ENCODE results near the gene TMEM244.
"Not testable (repeated sequence)": the region's sequence is repeated elsewhere in the genome, so short reads cannot be mapped to it uniquely, and the experiment has no call there.

TMEM244 gene

DNA sequence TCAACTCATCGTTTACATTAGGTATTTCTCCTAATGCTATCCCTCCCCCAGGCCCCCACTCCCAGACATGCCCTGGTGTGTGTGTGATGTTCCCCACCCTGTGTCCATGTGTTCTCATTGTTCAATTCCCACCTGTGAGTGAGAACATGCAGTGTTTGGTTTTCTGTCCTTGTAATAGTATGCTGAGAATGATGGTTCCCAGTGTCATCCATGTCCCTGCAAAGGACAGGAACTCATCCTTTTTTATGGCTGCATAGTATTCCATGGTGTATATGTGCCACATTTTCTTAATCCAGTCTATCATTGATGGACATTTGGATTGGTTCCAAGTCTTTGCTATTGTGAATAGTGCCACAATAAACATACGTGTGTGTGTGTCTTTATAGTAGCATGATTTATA is 54.0 kb downstream of the TMEM244 start:
- not testable (repeated sequence) for DNase-seq

DNA sequence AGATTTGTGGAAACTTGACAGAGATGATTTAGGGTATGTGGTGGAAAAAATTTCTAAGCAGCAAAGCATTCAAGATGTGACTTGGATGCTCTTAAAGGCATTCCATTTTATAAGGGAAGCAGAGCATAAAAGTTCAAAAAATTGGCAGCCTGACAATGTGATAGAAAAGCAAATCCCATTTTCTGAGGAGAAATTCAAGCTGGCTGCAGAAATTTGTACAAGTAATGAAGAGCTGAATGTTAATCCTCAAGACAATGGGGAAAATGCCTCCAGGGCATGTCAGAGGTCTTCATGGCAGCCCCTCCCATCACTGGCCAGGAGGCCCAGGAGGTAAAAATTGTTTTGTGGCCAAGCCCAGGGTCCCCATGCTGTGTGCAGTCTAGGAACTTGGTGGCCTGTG is 58.2 kb downstream of the TMEM244 start:
- not testable (repeated sequence) for DNase-seq

DNA sequence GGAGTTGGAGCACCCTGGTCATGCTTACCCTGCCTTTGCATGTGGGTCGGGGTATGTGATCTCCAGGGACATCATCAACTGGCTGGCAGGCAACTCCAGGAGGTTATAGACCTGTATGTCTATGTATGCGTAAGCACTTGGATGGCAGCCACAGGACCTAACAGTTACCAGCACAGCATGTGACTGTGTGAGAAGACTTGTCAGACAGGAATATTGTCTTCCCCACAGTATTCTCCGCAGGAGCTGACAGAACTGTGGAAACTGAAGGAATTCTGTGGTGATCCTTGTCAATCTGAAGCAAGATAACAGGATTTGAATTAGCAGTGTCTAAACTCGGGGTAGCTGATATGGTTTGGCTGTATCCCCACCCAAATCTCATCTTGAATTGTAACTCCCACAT is 59.2 kb downstream of the TMEM244 start:
- DNase-seq: no peak

DNA sequence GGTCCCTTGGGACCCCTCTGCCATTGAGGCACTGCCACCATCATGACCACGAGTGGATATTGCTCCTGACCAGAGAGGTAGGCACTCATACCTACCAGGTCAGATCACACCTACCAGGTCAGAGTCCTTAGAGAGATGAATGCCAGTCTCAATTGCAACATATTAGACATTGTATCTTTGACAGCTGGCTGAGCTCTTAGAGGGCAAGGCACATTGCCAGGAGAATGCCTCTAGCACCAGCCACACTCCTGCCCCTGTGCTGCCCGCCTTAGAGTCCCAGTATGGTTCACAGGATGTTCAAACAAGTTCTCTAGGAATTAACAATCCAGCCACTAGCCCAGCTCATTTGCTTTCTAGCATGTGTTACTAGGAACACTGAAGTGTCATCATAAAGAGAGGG is 65.9 kb downstream of the TMEM244 start:
- DNase-seq: no peak

DNA sequence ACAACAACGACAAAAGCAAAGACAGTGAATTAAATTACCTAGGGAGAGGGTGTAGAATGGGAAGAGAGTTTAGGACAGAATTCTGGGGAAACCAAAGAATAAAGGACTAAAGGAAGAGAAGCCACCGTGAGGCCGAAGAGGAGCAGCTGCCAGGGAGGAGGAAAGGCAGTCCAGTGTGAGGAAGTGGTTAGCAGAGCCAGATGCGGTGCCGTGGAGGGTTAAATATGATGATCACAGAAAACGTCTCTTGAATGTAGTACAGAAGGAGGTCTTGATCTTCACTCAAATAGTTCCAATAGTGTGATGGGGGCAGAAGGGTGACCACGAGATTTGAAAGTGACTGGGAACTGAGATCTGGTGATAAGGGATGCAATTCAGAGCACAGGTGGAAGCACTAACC is 67.7 kb downstream of the TMEM244 start:
- DNase-seq: no peak

DNA sequence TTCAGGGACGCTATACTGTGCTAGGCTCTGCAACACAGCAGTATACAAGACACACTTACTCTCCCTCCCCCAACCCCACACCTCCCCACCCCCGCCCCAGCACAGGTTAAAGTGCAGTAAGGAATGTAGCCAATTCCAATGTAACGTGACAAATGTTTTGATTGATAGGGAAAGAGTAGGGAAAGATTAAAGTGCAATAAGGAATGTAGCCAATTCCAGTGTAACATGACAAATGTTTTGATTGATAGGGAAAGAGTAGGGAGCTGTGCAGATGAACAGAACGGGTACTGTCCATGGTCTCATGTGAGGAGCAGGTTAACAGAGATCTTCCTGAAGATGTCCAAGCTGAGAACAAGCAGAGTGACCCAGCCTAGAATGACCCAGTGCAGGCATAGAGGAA is 69.1 kb downstream of the TMEM244 start:
- DNase-seq: no peak

DNA sequence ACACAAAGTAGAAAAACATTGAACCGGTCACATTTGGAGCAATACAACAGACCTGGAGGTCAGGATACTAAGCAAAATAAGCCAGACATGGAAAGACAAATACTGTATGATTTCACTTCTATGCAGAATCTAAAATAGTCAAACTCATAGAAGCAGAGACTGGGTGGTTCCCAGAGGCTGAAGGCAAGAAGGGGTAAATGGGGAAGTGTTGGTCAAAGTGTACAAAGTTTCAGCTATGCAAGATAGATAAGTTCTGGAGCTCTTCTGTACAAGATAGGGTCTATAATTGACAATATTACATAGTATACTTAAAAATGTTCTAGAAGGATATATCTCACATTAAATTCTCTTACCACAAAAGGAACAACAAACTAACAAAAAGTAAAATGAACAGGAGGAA is 70.3 kb downstream of the TMEM244 start:
- DNase-seq: no peak

DNA sequence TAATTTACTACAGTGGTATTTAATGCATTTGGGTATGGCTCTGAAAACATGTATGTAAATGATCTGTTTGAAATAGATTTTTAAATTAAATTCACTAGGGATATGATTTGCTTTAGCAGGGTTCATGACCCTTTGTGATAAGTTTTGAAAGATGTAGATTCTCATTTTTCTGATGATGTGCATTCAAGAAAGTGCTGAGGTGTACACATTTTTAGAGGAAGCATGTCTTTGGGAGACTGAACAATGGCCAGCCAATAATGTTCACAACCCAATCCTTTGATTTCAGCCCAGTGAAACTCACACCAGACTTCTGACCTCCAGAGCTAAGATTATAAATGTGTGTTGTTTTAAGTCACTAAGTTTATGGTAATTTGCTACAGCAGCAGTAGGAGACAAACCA is 71.1 kb downstream of the TMEM244 start:
- DNase-seq: no peak

DNA sequence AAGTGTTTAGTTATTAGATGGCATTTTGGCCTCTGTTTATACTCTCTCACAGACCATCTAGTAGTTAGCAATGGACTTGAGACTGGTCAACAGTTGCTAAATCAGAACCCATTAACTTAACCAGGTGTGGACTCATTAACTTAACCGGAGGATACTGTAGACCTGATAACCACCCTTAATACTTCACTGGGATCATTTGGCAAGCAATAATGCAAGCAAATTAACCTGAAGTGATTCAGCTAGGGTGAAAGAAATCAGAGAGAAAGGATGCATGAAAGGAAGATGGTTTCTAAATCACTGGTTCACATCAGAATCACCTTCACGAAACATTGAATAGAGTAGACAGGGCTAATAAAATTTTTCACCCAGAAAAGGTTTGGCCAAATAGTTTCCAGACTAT is 73.3 kb downstream of the TMEM244 start:
- DNase-seq: no peak

DNA sequence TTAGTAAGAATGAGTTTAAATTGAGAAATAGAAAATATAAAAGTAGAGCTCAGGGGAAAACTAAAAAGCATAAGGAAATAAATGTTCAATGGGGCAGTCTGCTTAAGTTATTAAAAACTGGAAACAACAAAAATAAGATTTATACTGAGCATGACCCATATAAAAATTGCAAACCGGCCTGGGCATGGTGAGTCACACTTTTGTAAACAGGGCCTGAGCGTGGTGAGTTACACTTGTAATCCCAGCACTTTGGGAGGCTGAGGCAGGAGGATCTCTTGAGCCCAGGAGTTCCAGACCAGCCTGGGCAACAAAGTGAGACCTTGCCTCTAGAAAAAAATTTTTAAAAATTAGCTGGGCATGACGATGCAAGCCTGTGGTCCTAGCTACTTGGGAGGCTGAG is 74.6 kb downstream of the TMEM244 start:
- no peak for DNase-seq

DNA sequence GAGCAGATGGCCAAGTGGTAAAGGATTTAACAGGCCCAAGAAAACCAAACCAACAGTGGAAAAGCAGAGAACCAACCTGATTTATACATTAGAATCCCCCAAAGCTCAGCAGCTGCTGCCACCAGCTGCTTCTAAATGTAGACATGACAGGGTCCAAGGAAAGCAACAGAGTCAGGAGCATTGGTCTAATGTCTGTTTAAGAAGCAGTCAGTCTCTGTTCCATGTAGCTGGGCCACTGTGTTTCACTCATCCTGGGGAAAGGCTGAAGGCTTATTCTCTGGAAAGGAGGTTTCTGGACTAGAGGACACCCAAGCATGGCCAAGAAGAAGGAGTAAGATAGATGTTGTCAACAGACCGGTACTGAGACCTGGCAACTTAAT is 75.4 kb downstream of the TMEM244 start:
- no peak for DNase-seq

DNA sequence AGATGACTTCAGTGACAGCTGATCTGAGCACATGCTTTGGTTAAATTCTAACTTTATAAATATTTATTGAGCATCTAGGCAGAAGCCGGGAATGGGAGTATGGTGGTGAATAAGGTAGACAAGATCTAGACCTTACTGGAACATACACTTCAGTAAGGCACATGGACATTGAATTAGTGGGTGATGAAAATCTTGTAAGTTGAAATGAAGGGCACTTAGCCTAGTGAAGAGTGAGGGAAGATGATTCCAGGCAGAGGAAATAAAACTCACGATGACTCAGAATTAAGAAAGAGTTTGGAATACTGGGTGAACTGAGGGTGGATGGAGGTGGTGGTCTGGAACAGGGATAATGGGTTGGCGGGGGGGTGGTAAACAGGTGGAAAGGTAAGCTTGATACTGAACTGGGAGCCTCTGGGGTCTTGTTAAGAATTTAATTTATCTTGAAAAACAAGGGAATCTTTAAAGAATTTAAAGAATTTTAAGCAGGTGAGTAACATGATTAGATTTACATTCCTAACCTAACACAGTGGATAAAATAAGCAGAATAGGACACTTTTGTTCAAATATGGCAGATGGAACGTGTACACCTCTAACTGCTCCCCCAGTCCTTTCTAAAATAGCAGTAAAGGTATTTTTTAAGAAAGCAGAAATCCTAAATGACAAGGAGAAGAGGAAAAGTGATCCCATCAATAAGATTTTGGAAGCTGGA is 75.9 kb downstream of the TMEM244 start:
- no peak for DNase-seq
